Mesenchymal stem cell (in vitro differentiated cells and primary cell): ENCODE results near the gene KCNT1.

ENCODE experiments used
- DNase-seq: peaks from one replicate; pipeline ENCODE4 v3.0.0-alpha.2; 2013
- H2AFZ ChIP-seq: one replicate; pipeline ENCODE4 v1.6.1; 2013; ENCODE audit warnings: low read depth, mild to moderate bottlenecking, control low read depth, inconsistent platforms, low read length, moderate library complexity
- H2AK5ac ChIP-seq: 2 replicates; pipeline ENCODE4 v1.6.1; 2013; ENCODE audit warnings: low read length, moderate library complexity, mild to moderate bottlenecking, inconsistent platforms; ENCODE audit not compliant: severe bottlenecking
- H2BK120ac ChIP-seq: one replicate; pipeline ENCODE4 v1.6.1; 2013; ENCODE audit warnings: low read depth, mild to moderate bottlenecking, inconsistent platforms, low read length, moderate library complexity
- H2BK12ac ChIP-seq, 2 experiments: one replicate each; pipeline ENCODE4 v1.6.1; 2013; ENCODE audit warnings: inconsistent platforms in 2 of 2, low read length in 2 of 2, mild to moderate bottlenecking in 2 of 2, moderate library complexity in 2 of 2, control low read depth in 1 of 2
- H2BK15ac ChIP-seq: one replicate; pipeline ENCODE4 v1.6.1; 2013; ENCODE audit warnings: mild to moderate bottlenecking, low read depth, inconsistent platforms; ENCODE audit not compliant: poor library complexity, severe bottlenecking
- H2BK5ac ChIP-seq: 2 replicates; pipeline ENCODE4 v1.6.1; 2013; ENCODE audit warnings: low read depth, mild to moderate bottlenecking, low read length, control low read depth, inconsistent platforms; ENCODE audit not compliant: poor library complexity, severe bottlenecking
- H3K14ac ChIP-seq, 2 experiments: one replicate each; pipeline ENCODE4 v1.6.1; 2013; ENCODE audit warnings: inconsistent platforms in 2 of 2, low read length in 2 of 2, control low read depth in 1 of 2, mild to moderate bottlenecking in 1 of 2, moderate library complexity in 1 of 2
- H3K18ac ChIP-seq, 2 experiments: one replicate each; pipeline ENCODE4 v1.6.1; 2013; ENCODE audit warnings: inconsistent platforms in 2 of 2, low read length in 2 of 2, control low read depth in 1 of 2, low read depth in 1 of 2, mild to moderate bottlenecking in 1 of 2
- H3K23ac ChIP-seq, 2 experiments: one replicate each; pipeline ENCODE4 v1.6.1; 2013; ENCODE audit warnings: inconsistent platforms in 2 of 2, low read length in 2 of 2, mild to moderate bottlenecking in 2 of 2, moderate library complexity in 2 of 2, control low read depth in 1 of 2
- H3K27ac ChIP-seq: 2 replicates; pipeline ENCODE4 v1.5.1; 2013; ENCODE audit warnings: mild to moderate bottlenecking, moderate library complexity, low read length, control low read depth, inconsistent platforms; ENCODE audit not compliant: poor library complexity, severe bottlenecking
- H3K27me3 ChIP-seq, 2 experiments: 2 replicates each; pipeline versions ENCODE4 v1.6.1 to v1.7.0; 2013; ENCODE audit warnings: low read length in 2 of 2, mild to moderate bottlenecking in 2 of 2, moderate library complexity in 2 of 2, control low read depth in 1 of 2, inconsistent platforms in 1 of 2; ENCODE audit not compliant: control insufficient read depth in 1 of 2, insufficient read depth in 1 of 2
- H3K36me3 ChIP-seq, 2 experiments: 2 replicates each; pipeline versions ENCODE4 v1.6.1 to v1.7.0; 2013; ENCODE audit warnings: low read length in 2 of 2, control low read depth in 1 of 2, inconsistent platforms in 1 of 2, low read depth in 1 of 2, mild to moderate bottlenecking in 1 of 2; ENCODE audit not compliant: insufficient read depth in 2 of 2, control insufficient read depth in 1 of 2
- H3K4ac ChIP-seq, 2 experiments: one replicate each; pipeline ENCODE4 v1.6.1; 2013; ENCODE audit warnings: inconsistent platforms in 2 of 2, low read length in 2 of 2, mild to moderate bottlenecking in 2 of 2, moderate library complexity in 2 of 2, control low read depth in 1 of 2, low read depth in 1 of 2
- H3K4me1 ChIP-seq: 2 replicates; pipeline ENCODE4 v1.6.1; 2013; ENCODE audit warnings: low read depth, low read length, control low read depth; ENCODE audit not compliant: control insufficient read depth, insufficient read depth
- H3K4me2 ChIP-seq: 2 replicates; pipeline ENCODE4 v1.6.1; 2013; ENCODE audit warnings: low read length, mild to moderate bottlenecking, inconsistent platforms; ENCODE audit not compliant: poor library complexity, severe bottlenecking
- H3K4me3 ChIP-seq, 2 experiments: 2 replicates each; pipeline versions ENCODE4 v1.5.1 to v1.7.0; 2013; ENCODE audit warnings: low read length in 2 of 2, mild to moderate bottlenecking in 2 of 2, control low read depth in 1 of 2, low read depth in 1 of 2; ENCODE audit not compliant: insufficient read depth in 1 of 2
- H3K79me1 ChIP-seq: replicated peaks from 2 replicates; pipeline ENCODE4 v1.6.1; 2013; ENCODE audit warnings: mild to moderate bottlenecking, control low read depth, low read length, inconsistent platforms; ENCODE audit not compliant: poor library complexity, severe bottlenecking
- H3K9ac ChIP-seq: 2 replicates; pipeline ENCODE4 v1.7.0; 2013; ENCODE audit warnings: mild to moderate bottlenecking, low read length, moderate library complexity
- H3K9me3 ChIP-seq: 2 replicates; pipeline ENCODE4 v1.7.0; 2013; ENCODE audit warnings: mild to moderate bottlenecking, low read length; ENCODE audit not compliant: control insufficient read depth
- H4K8ac ChIP-seq: one replicate; pipeline ENCODE4 v1.6.1; 2013; ENCODE audit warnings: inconsistent platforms, mild to moderate bottlenecking, low read length, moderate library complexity
- H4K91ac ChIP-seq: one replicate; pipeline ENCODE4 v1.6.1; 2013; ENCODE audit warnings: mild to moderate bottlenecking, low read length, inconsistent platforms
- WGBS: methylation state at CpG from one replicate; pipeline ENCODE4 v1.1.7; 2013; ENCODE audit warnings: mixed read lengths; 5-methylcytosine and 5-hydroxymethylcytosine counted together

The KCNT1 gene

GRCh38 chr9:135815830-135816650, 114.1 kb downstream of the KCNT1 start:
- Histone ChIP-seq H2BK15ac (no peak overlapping the region), H3K23ac (no peak overlapping the region), H4K8ac (no peak overlapping the region), H2BK12ac (no peak overlapping the region), H3K27me3 (no peaks in the 10 kb centered on the region), H3K9ac (no peak overlapping the region), H3K36me3 (peaks cover 80 to 88% of the 10 kb centered on the region in 2 experiments), H3K4me2 (no peak overlapping the region), H3K27ac (no peak overlapping the region), H3K79me1 (peaks cover 40% of the 10 kb centered on the region), H2BK120ac (no peak overlapping the region), H3K9me3 (no peaks in the 10 kb centered on the region), H4K91ac (no peak overlapping the region), H2AK5ac (no peak overlapping the region), H3K18ac (no peak overlapping the region), H3K4ac (no peak overlapping the region), H3K14ac (no peak overlapping the region), H2AFZ (no peak overlapping the region), H3K4me3 (no peak overlapping the region), H2BK5ac (no peak overlapping the region), H3K4me1 (peaks cover 2% of the 10 kb centered on the region)
- 94% methylated on average over 25 of the region's 28 CpGs for WGBS
- DNase-seq: no peak

GRCh38 chr9:135816651-135816970, 114.6 kb downstream of the KCNT1 start:
- Histone ChIP-seq H2BK120ac (no peak overlapping the region), H3K4me1 (peaks cover 2% of the 10 kb centered on the region), H2BK12ac (no peak overlapping the region), H4K8ac (no peak overlapping the region), H4K91ac (no peak overlapping the region), H2AK5ac (no peak overlapping the region), H3K9me3 (no peaks in the 10 kb centered on the region), H2BK15ac (no peak overlapping the region), H3K9ac (no peak overlapping the region), H3K79me1 (peaks cover 44% of the 10 kb centered on the region), H3K27me3 (no peaks in the 10 kb centered on the region), H2BK5ac (no peak overlapping the region), H3K36me3 (peaks cover 80 to 88% of the 10 kb centered on the region in 2 experiments), H3K14ac (no peak overlapping the region), H3K23ac (no peak overlapping the region), H3K27ac (no peak overlapping the region), H3K18ac (no peak overlapping the region), H3K4me2 (no peak overlapping the region), H3K4ac (no peak overlapping the region), H3K4me3 (no peak overlapping the region), H2AFZ (no peak overlapping the region)
- 96% methylated on average over 12 of the region's 12 CpGs for WGBS
- DNase-seq: no peak

- Histone ChIP-seq H2AFZ (no peak overlapping the region), H3K9me3 (no peaks in the 10 kb centered on the region), H2BK15ac (no peak overlapping the region), H3K23ac (no peak overlapping the region), H3K27me3 (no peaks in the 10 kb centered on the region), H3K14ac (no peak overlapping the region), H4K8ac (no peak overlapping the region), H3K4me3 (no peak overlapping the region), H2BK12ac (no peak overlapping the region), H4K91ac (no peak overlapping the region), H3K27ac (no peak overlapping the region), H2BK120ac (no peak overlapping the region), H3K18ac (no peak overlapping the region), H3K4me1 (peaks cover 2% of the 10 kb centered on the region), H3K79me1 (peaks cover 49% of the 10 kb centered on the region), H2AK5ac (no peak overlapping the region), H3K9ac (no peak overlapping the region), H3K4ac (no peak overlapping the region), H3K36me3 (peaks cover 87 to 91% of the 10 kb centered on the region in 2 experiments), H3K4me2 (no peak overlapping the region), H2BK5ac (no peak overlapping the region)
- DNase-seq: no peak
- WGBS: 97% methylated on average over 66 of the region's 66 CpGs
Measured at GRCh38 chr9:135817951-135818717, 116.1 kb downstream of the KCNT1 start.

GRCh38 chr9:135818718-135819475, 116.9 kb downstream of the KCNT1 start:
- no peak overlapping the region for H3K27ac ChIP-seq
- H2BK120ac ChIP-seq: no peak overlapping the region
- no peak overlapping the region for H2BK5ac ChIP-seq
- H3K4ac ChIP-seq: no peak overlapping the region
- H3K4me1 ChIP-seq: peaks cover 2% of the 10 kb centered on the region
- H2AK5ac ChIP-seq: no peak overlapping the region
- no peak overlapping the region for H3K4me2 ChIP-seq
- H3K23ac ChIP-seq: no peak overlapping the region
- H3K4me3 ChIP-seq: no peak overlapping the region
- H3K36me3 ChIP-seq: peaks cover 84 to 92% of the 10 kb centered on the region in 2 experiments
- peaks cover 46% of the 10 kb centered on the region for H3K79me1 ChIP-seq
- H2AFZ ChIP-seq: no peak overlapping the region
- no peaks in the 10 kb centered on the region for H3K27me3 ChIP-seq
- H2BK12ac ChIP-seq: no peak overlapping the region
- no peak overlapping the region for H3K18ac ChIP-seq
- H3K9me3 ChIP-seq: no peaks in the 10 kb centered on the region
- H2BK15ac ChIP-seq: no peak overlapping the region
- H4K91ac ChIP-seq: no peak overlapping the region
- no peak overlapping the region for H3K9ac ChIP-seq
- no peak for DNase-seq
- WGBS: 98% methylated on average over 43 of the region's 43 CpGs
- H3K14ac ChIP-seq: no peak overlapping the region
- H4K8ac ChIP-seq: no peak overlapping the region
